ENCODE results near the gene ATP6V0B.

Gene ATP6V0B

DNA sequence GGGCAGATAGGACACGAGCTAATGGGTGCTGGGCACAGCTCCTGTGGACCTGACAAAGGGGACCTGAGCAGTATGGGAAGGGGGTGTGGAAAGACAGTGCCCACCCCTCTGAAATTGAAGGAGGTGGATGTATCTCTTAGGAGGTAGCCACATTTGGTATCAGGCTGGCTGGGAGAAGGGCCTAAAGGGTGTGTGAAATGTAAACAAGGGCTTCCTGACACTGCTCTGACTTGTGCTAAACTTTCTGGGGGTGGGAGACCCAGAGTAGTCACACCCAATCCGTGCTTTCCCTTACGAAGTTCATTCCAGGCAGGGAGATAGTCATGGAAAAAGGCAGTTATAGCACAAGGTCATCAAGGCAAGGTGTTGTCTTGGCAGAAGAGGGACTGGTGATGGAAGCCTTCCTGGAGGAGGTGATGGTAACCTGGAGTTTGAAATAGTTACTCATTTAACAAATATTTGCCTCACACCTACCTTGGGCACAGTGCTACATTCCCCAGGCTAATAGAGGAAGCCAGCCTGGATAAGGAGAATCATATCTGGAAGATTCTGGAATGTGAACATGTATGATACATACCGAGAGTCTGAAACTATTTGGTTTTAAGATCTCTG, 11.3 kb downstream of the ATP6V0B start:
- no peak for DNase-seq

- DNase-seq: no peak
Measured at GRCh38 chr1:43986712-43987111, 12.0 kb downstream of the ATP6V0B start.

- no peak for DNase-seq
Measured at GRCh38 chr1:43987159-43987902, 12.6 kb downstream of the ATP6V0B start.

DNA sequence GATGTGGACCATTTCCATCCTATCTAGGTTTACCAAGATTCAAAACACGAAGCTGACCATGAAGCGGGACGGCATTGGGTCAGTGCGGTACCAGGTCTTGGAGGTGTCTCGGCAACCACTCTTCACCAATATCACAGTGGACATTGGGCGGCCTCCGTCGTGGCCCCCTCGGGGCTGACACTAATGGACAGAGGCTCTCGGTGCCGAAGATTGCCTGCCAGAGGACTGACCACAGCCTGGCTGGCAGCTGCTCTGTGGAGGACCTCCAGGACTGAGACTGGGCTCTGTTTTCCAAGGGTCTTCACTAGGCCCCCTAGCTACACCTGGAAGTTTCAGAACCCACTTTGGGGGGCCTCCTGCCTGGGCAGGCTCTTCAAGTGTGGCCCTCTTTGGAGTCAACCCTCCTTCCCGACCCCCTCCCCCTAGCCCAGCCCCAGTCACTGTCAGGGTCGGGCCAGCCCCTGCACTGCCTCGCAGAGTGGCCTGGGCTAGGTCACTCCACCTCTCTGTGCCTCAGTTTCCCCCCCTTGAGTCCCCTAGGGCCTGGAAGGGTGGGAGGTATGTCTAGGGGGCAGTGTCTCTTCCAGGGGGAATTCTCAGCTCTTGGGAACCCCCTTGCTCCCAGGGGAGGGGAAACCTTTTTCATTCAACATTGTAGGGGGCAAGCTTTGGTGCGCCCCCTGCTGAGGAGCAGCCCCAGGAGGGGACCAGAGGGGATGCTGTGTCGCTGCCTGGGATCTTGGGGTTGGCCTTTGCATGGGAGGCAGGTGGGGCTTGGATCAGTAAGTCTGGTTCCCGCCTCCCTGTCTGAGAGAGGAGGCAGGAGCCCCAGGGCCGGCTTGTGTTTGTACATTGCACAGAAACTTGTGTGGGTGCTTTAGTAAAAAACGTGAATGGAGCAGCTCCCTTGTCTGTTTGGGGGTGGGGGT, 15.8 kb downstream of the ATP6V0B start:
- DNase-seq: no peak

GRCh38 chr1:43991200-43991475, 16.4 kb downstream of the ATP6V0B start:
- DNase-seq: no peak

DNA sequence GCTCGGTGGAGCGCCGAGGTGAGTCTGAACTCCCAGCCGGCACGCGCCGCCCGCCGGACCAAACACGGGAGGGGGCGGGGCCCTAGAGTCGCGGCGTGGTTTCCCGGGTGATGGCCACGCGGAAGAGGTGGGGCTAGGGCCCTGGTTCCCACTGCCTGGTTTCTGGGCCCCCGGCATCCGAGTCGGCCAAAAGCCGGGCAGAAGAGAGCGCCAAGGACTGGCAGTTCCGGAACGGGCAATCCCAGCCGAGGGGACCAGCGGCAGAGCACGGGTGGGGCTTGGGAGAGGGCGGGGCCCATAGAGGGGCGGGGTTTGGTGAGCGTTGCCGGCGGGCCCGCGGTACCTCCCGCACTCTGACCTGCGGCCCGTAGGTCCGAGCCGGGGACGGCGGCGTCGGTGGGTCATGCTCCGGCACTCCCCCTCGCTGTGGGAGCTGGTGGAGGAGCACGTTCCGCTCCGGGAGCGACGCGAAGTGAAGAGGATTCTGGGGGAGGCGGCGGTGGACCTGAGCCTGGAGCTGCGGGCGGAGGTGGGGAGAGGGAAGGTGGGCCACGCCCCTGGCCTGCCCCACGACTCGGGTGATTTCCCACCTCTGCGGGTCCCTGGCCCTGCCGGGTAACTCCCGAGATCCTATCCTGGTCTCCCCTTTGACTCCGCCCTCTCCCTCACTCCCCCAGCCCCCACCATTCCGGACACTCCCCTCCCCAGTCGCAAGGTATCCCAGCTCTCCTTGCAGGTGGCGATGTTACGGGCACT, 16.9 kb downstream of the ATP6V0B start, which contains the start of gene CCDC24:
Gene CCDC24 (plus strand): TSS at position 124 of the 756 bp plus-strand sequence. CDS start 280 bp downstream, at position 404.
- peak; percentile 59 for DNase-seq

DNA sequence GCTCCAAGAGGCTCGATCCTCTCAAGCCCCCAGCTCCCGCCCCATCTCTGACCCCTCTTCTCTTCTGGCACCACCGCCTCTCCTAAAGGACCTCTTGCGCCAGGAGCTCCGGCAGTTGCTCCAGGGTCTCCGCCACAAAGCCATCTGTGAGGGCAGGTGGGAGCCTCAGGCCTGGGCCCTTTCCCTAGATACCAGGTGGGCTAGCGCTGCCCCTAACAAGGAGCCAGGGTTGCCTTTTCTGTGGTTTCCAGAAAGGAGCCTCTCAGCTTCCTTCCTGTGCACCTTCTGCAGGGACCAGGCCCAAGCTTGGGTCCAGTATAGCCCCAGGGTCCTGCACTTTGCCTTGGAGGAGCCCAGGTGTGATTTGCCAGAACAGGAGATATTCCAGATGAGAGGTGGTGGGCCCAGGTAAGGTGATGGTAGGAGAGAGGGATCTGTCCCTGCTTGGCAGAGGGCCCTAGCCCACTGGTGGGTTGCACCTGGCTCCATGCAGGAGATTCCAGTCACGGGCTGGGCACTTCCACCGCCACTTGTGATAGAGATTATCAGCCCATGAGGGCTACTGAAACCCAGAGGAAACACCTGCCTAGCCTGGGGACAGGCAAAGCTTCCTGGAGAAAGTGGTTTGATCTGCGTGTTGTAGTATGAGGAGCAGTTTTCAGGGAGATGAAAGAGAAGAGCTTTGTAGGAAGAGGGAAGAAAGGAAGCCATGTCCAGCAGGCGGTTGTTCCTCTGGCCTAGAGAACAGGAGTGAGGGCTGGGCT, 17.7 kb downstream of the ATP6V0B start:
- DNase-seq: no peak

DNA sequence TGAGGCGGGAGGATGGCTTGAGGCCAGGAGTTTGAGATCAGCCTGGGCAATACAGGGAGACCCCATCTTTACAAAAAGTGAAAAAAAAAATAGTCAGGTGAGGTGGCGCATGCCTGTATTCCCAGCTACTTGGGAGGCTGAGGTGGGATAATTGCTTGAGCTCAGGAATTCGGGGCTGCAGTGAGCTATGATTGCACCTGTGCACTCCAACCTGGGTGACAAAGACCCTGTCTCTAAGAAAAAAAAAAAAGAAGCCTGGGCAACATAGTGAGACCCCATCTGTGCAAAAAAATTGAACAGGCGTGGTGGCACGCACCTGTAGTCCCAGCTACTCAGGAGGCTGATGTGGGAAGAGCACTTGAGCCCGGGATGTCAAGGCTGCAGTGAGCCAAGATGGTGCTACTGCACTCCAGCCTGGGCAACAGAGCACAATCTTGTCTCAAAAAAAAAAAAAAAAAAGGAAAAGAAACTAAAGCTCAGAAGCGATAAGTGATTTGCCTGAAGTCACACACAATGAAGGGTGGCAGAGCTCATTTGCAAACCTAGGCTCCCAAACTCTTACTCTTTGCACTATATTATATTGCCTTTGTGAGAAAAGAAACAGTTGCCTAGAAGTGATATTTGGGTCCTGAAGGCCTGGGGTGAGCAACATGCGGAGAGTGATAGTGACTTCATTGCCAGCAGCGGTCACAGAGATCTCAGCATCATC, 18.6 kb downstream of the ATP6V0B start:
- no peak for DNase-seq

GRCh38 chr1:43994071-43994470, 19.3 kb downstream of the ATP6V0B start:
- no peak for DNase-seq

GRCh38 chr1:43994794-43995790, 20.3 kb downstream of the ATP6V0B start:
- no peak for DNase-seq

- DNase-seq: no peak
Measured at GRCh38 chr1:43995984-43996732, 21.4 kb downstream of the ATP6V0B start.

- DNase-seq: no peak
Measured at GRCh38 chr1:43996733-43997115, 22.0 kb downstream of the ATP6V0B start.

GRCh38 chr1:43997295-43997999, 22.7 kb downstream of the ATP6V0B start:
- DNase-seq: no peak

DNA sequence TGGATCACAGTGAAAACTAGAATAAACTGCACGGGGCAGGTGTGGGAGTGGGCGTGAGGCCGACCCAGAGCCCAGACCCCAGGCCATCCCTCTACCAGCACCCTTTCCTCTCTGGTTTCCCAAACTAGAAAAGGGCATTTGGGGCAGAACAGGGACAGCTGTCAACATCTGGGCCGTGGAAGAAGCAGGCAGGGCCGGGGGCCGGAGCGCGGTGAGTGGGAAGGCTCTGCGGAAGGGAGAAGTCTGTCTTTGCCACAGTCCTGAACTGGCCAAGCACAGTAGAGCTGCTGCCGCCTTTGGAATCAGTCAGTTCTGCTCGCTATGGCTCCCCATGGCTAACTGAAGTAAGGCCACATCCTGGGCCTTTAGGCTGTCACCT, 23.2 kb downstream of the ATP6V0B start:
- DNase-seq: no peak

DNA sequence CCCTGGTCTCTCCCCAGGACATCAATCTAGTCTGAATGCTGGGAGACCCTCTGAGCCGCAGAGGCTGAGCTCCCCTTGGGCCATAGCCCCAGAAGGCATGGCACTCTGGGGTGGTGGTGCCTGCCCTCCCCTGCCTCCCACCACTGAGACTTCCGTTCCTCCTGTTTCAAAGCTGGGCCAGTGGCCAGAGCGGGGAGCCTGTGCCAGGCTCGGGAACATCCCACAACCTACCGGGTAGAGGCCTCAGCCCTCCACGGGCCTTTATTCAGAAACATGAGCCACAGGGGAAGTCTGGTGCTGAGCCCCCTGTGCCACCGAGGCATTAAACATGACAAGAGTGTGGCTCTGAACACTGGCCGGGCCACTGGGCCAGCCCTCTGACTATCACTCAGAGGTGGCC, 24.7 kb downstream of the ATP6V0B start:
- no peak for DNase-seq

GRCh38 chr1:44000122-44000665, 25.4 kb downstream of the ATP6V0B start:
- no peak for DNase-seq

DNA sequence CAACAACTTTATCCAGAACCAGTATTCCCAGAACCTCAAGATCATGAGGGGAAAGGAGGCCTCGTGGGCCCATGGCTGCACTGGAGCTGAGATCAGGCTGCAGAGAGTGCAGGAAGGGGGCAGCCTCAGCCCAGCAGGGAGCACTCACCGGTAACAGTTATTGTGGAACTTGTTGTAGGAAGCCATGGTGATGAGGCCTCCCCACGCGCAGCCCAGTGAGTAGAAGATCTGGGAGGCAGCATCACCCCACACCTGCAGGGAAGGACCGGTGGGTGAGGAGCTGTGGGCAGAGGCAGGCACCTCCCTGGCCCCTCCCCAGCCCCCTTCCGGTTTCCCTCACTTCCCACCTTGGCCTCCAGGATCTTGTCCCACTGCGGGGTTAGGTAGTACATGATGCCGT, 27.4 kb downstream of the ATP6V0B start:
- DNase-seq: no peak

GRCh38 chr1:44002606-44003157, 27.9 kb downstream of the ATP6V0B start:
- no peak for DNase-seq

Data from NK-92 treated with Interleukin-12 subunit alpha and Interleukin-12 subunit beta, amount 100 ng/mL, for 24 hours (cell line).